Stimulated activated CD4-positive, alpha-beta T cell treated with anti-CD3 and anti-CD28 coated beads, Interleukin-2, amount 100 ng/mL, for 24 hours (primary cell): ENCODE results near the gene PARP16.

ENCODE experiments used
- DNase-seq, 2 donors: peaks; one replicate each; pipeline ENCODE4 v3.0.0-alpha.2; 2020

PARP16 gene

GRCh38 chr15:65311760-65312159, 25.1 kb upstream of the PARP16 start:
- DNase-seq: no peak

GRCh38 chr15:65310431-65311137, 23.9 kb upstream of the PARP16 start:
- no peak for DNase-seq

GRCh38 chr15:65309882-65310418, 23.3 kb upstream of the PARP16 start:
- no peak for DNase-seq

GRCh38 chr15:65307978-65308377, 21.3 kb upstream of the PARP16 start:
- no peak for DNase-seq

- no peak for DNase-seq
These were observed 19.9 kb upstream of the PARP16 start for GRCh38 chr15:65306551-65306950.

GRCh38 chr15:65305776-65306175, 19.1 kb upstream of the PARP16 start:
- DNase-seq: no peak

GRCh38 chr15:65305150-65305758, 18.6 kb upstream of the PARP16 start:
- DNase-seq: peak in 1 of 2 donors; percentile 32

- peak; percentile 87 to 88 for DNase-seq
These were observed 17.9 kb upstream of the PARP16 start, which contains the start of gene RNU5B-1 for GRCh38 chr15:65304381-65305149. RNU5B-1 (plus strand) TSS chr15:65304677.

GRCh38 chr15:65303687-65304380, 17.2 kb upstream of the PARP16 start:
- DNase-seq: peak in 1 of 2 donors; percentile 21

- DNase-seq: no peak
These were observed 15.4 kb upstream of the PARP16 start for GRCh38 chr15:65302061-65302460.

- DNase-seq: no peak
These were observed 14.3 kb upstream of the PARP16 start for GRCh38 chr15:65300924-65301441.

GRCh38 chr15:65298731-65299130, 12.0 kb upstream of the PARP16 start:
- no peak for DNase-seq

- DNase-seq: no peak
These were observed 6.3 kb upstream of the PARP16 start for GRCh38 chr15:65292938-65293518.

GRCh38 chr15:65290228-65290627, 3.5 kb upstream of the PARP16 start:
- DNase-seq: no peak

- no peak for DNase-seq
These were observed 2.7 kb upstream of the PARP16 start for GRCh38 chr15:65289261-65289854.

GRCh38 chr15:65287520-65287855, 805 bp upstream of the PARP16 start:
- no peak for DNase-seq

- peak; percentile 33 to 34 for DNase-seq
These were observed 497 bp downstream of the PARP16 start for GRCh38 chr15:65286069-65286703.

- no peak for DNase-seq
These were observed 1.2 kb downstream of the PARP16 start for GRCh38 chr15:65285291-65286068.

- no peak for DNase-seq
These were observed 8.2 kb downstream of the PARP16 start for GRCh38 chr15:65278480-65278879.

- no peak for DNase-seq
These were observed 9.7 kb downstream of the PARP16 start for GRCh38 chr15:65277015-65277414.

GRCh38 chr15:65275728-65276126, 11.0 kb downstream of the PARP16 start:
- DNase-seq: no peak
